Brain microvascular endothelial cell (primary cell): Measurements from ENCODE around the gene IL17B.

ENCODE experiments used
- DNase-seq: peaks from one replicate; pipeline ENCODE4 v3.0.0-alpha.2; 2020
- H3K27ac ChIP-seq: fragments of 250-450 bp; sonication (Bioruptor Pico); 2 replicates; pipeline ENCODE4 v1.5.1; 2020; ENCODE audit warnings: mild to moderate bottlenecking, moderate library complexity
- H3K27me3 ChIP-seq: fragments of 250-450 bp; sonication (Bioruptor Pico); replicated peaks from 2 replicates; pipeline ENCODE4 v1.5.1; 2020; ENCODE audit warnings: mild to moderate bottlenecking
- H3K36me3 ChIP-seq: fragments of 250-450 bp; sonication (Bioruptor Pico); replicated peaks from 2 replicates; pipeline ENCODE4 v1.5.1; 2020; ENCODE audit warnings: mild to moderate bottlenecking
- H3K4me3 ChIP-seq: 2 replicates; pipeline ENCODE4 v1.5.1; 2011; ENCODE audit warnings: low read depth, mild to moderate bottlenecking, control low read depth, low read length, moderate library complexity
- in situ Hi-C: cut with HindIII; loops from 2 replicates; pipeline ENCODE4 v1.10.0; 2017; ENCODE audit warnings: low sequenced_read_pairs, low pct_ligation_motif_present
- TF ChIP-seq, protein P1 (sequence below): IDR thresholded peaks from 2 replicates; pipeline ENCODE4 v1.5.1; 2011; ENCODE audit warnings: low read depth, mild to moderate bottlenecking, moderate library complexity, low read length, control low read depth, inconsistent platforms; ENCODE audit errors: missing control alignments

The IL17B gene

GRCh38 chr5:149364719-149365118 is 14.4 kb downstream of the IL17B start:
- Histone ChIP-seq H3K27me3 (no peaks in the 10 kb centered on the region), H3K36me3 (no peaks in the 10 kb centered on the region), H3K27ac (no peak overlapping the region), H3K4me3 (no peak overlapping the region)
- DNase-seq, result no peak
- TF ChIP-seq, protein P1, sequence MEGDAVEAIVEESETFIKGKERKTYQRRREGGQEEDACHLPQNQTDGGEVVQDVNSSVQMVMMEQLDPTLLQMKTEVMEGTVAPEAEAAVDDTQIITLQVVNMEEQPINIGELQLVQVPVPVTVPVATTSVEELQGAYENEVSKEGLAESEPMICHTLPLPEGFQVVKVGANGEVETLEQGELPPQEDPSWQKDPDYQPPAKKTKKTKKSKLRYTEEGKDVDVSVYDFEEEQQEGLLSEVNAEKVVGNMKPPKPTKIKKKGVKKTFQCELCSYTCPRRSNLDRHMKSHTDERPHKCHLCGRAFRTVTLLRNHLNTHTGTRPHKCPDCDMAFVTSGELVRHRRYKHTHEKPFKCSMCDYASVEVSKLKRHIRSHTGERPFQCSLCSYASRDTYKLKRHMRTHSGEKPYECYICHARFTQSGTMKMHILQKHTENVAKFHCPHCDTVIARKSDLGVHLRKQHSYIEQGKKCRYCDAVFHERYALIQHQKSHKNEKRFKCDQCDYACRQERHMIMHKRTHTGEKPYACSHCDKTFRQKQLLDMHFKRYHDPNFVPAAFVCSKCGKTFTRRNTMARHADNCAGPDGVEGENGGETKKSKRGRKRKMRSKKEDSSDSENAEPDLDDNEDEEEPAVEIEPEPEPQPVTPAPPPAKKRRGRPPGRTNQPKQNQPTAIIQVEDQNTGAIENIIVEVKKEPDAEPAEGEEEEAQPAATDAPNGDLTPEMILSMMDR, result no peak
- in situ Hi-C loops, result no loop called here

DNA sequence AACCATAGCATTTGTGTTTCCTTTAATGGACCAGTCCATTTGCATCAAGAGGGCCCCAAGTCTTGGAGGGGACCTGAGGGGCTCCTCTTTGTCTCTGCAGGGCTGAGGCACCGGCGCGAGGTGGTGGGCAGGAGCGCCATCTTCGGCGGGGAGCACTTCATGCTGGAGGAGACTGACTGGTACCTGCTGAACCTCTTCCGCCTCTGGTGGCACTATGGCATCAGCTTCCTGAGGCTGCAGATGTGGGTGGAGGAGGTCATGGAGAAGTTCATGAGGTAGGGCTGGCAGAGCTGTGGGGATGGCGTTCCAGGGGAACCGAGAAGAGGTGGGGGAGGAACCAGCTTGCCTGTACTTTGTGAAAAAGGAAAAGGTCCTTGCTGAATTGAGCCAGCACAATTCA is 15.2 kb downstream of the IL17B start:
- DNase-seq, result no peak
- Histone ChIP-seq H3K27ac (no peak overlapping the region), H3K4me3 (no peak overlapping the region), H3K36me3 (no peaks in the 10 kb centered on the region), H3K27me3 (no peaks in the 10 kb centered on the region)
- TF ChIP-seq, protein P1, result no peak
- in situ Hi-C loops, result no loop called here

DNA sequence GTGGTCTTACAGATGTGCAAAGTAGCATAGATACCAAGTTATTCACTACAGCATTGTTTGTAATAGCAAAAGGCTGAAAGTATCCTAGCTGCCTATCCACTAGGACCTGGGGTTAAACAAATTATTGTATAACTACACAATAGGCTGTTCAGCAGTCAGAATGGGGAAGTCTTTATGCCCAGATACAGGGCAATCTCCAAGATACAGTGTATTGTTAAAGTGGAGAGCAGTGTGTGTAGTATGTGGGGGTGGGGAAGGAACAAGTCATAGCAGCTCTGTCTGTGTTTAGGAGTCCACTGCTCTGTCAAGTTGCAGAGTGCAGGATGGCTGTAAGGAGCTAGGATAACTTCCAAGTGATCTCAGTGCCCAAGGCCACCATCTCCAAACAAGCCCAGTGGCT is 15.7 kb downstream of the IL17B start:
- Histone ChIP-seq H3K27me3 (no peaks in the 10 kb centered on the region), H3K36me3 (no peaks in the 10 kb centered on the region), H3K4me3 (no peak overlapping the region), H3K27ac (no peak overlapping the region)
- TF ChIP-seq, protein P1, result no peak
- in situ Hi-C loops, result no loop called here
- no peak for DNase-seq

DNA sequence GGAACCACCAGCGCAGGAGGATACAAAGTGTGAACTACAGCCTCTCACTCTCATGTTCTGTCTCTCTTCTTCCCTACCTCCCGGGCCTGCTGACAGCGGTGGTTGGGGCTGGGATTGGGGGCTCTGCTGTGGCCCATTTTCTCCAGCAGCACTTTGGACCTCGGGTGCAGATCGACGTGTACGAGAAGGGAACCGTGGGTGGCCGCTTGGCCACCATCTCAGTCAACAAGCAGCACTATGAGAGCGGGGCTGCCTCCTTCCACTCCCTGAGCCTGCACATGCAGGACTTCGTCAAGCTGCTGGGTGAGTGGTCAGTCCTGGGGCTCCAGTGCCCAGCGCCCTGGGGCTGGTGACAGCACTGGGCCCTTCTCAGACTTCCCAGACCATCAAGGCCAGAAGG is 16.6 kb downstream of the IL17B start:
- TF ChIP-seq, protein P1, result no peak
- Histone ChIP-seq H3K36me3 (no peaks in the 10 kb centered on the region), H3K27ac (no peak overlapping the region), H3K27me3 (no peaks in the 10 kb centered on the region), H3K4me3 (no peak overlapping the region)
- in situ Hi-C loops, result no loop called here
- no peak for DNase-seq

DNA sequence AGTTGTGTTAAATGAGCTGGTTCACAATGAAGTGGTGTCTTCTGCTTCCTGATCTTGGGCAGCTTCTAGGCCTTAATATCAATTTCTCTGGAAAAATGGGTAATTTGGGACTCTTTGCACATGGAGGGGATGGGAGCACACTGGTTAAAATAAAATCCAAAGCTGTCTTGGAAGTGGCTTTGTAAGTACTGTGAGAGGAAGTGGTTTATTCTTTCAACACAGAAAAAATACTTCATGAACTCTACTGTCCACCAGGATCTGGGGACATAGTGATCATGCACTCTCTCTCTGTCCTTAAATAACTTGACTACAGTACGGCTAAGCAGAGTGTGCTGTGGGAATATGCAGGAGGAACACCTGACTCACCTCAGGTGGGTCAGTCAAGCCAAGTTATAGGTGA is 18.8 kb downstream of the IL17B start:
- TF ChIP-seq, protein P1, result no peak
- no peak for DNase-seq
- Histone ChIP-seq H3K36me3 (peaks cover under 1% of the 10 kb centered on the region), H3K27me3 (no peaks in the 10 kb centered on the region), H3K27ac (no peak overlapping the region), H3K4me3 (no peak overlapping the region)
- in situ Hi-C loops, result no loop called here

GRCh38 chr5:149358868-149359495 is 20.1 kb downstream of the IL17B start:
- DNase-seq, result no peak
- H3K27me3 ChIP-seq, result no peaks in the 10 kb centered on the region
- in situ Hi-C loops, result no loop called here
- TF ChIP-seq, protein P1, result no peak
- no peak overlapping the region for H3K4me3 ChIP-seq
- H3K36me3 ChIP-seq, result peaks cover 6% of the 10 kb centered on the region
- no peak overlapping the region for H3K27ac ChIP-seq
